ENCODE measurements around the gene SOX15.
A peak's percentile ranks its signal among the peaks of the same experiment; 100 is the strongest.

SOX15 gene

GRCh38 chr17:7586673-7587419 is 3.0 kb downstream of the SOX15 start:
- Histone ChIP-seq H3K79me2 (ENCODE audit: insufficient read depth, low read length) (peaks cover 40% of the 10 kb centered on the region), H2AFZ (ENCODE audit: low read length) (no peak overlapping the region), H3K4me2 (ENCODE audit: low read depth, low read length, poor library complexity, severe bottlenecking) (no peak overlapping the region), H3K4me3 (ENCODE audit: low read length, poor library complexity, severe bottlenecking) (no peak overlapping the region), H4K20me1 (ENCODE audit: insufficient read depth, low read length, poor library complexity, severe bottlenecking) (no peaks in the 10 kb centered on the region), H3K9me3 (ENCODE audit: insufficient read depth, low read depth, low read length) (no peaks in the 10 kb centered on the region), H3F3A (ENCODE audit: low read depth) (no peaks in the 10 kb centered on the region), H3K9ac (ENCODE audit: low read depth, low read length, poor library complexity, severe bottlenecking) (no peak overlapping the region), H3K9me2 (replicated peaks; ENCODE audit: low read depth, low read length) (no peaks in the 10 kb centered on the region), H3K36me3 (ENCODE audit: insufficient read depth, low read length) (peaks cover 13% of the 10 kb centered on the region; the same call in 1 of the 2 replicates), H3K4me1 (ENCODE audit: insufficient read depth, low read length, poor library complexity, severe bottlenecking) (peaks cover 20% of the 10 kb centered on the region), H3K27me3 (ENCODE audit: insufficient read depth, low read length, poor library complexity, severe bottlenecking) (no peaks in the 10 kb centered on the region)
- TF ChIP-seq CTCF (conservative IDR thresholded peaks at IDR 0.05; ENCODE audit: low read length) (peak; percentile 39), EZH2phosphoT487 (IDR thresholded peaks at IDR 0.05; ENCODE audit: borderline replicate concordance) (no peak)

- Histone ChIP-seq H3K9ac (ENCODE audit: low read depth, low read length, poor library complexity, severe bottlenecking) (peak within 1 kb of the TSS; percentile 95), H3K79me2 (ENCODE audit: insufficient read depth, low read length) (peaks cover 55% of the 10 kb centered on the region), H3K4me3 (ENCODE audit: low read length, poor library complexity, severe bottlenecking) (peak within 1 kb of the TSS; percentile 96), H2AFZ (ENCODE audit: low read length) (peak within 1 kb of the TSS; percentile 91), H3K4me1 (ENCODE audit: insufficient read depth, low read length, poor library complexity, severe bottlenecking) (peaks cover 29% of the 10 kb centered on the region), H3K27me3 (ENCODE audit: insufficient read depth, low read length, poor library complexity, severe bottlenecking) (no peaks in the 10 kb centered on the region), H4K20me1 (ENCODE audit: insufficient read depth, low read length, poor library complexity, severe bottlenecking) (peaks cover 10% of the 10 kb centered on the region), H3K36me3 (ENCODE audit: insufficient read depth, low read length) (peaks cover 25% of the 10 kb centered on the region), H3K9me3 (ENCODE audit: insufficient read depth, low read depth, low read length) (no peaks in the 10 kb centered on the region), H3K4me2 (ENCODE audit: low read depth, low read length, poor library complexity, severe bottlenecking) (peak within 1 kb of the TSS; percentile 94), H3F3A (ENCODE audit: low read depth) (peaks cover 13% of the 10 kb centered on the region), H3K9me2 (replicated peaks; ENCODE audit: low read depth, low read length) (no peaks in the 10 kb centered on the region)
- no peak for TF ChIP-seq EZH2phosphoT487 (IDR thresholded peaks at IDR 0.05; ENCODE audit: borderline replicate concordance)
- no peak for TF ChIP-seq CTCF (conservative IDR thresholded peaks at IDR 0.05; ENCODE audit: low read length)
Measured at GRCh38 chr17:7583253-7584109, 6.4 kb downstream of the SOX15 start, which contains the start of gene MPDU1. MPDU1 (plus strand) TSS chr17:7583852; CDS start chr17:7583863, 11 bp downstream.

- H3K4me1 ChIP-seq (ENCODE audit: insufficient read depth, low read length, poor library complexity, severe bottlenecking): peaks cover 33% of the 10 kb centered on the region
- no peaks in the 10 kb centered on the region for H3K27me3 ChIP-seq (ENCODE audit: insufficient read depth, low read length, poor library complexity, severe bottlenecking)
- H2AFZ ChIP-seq (ENCODE audit: low read length): no peak overlapping the region
- peaks cover 59% of the 10 kb centered on the region for H3K79me2 ChIP-seq (ENCODE audit: insufficient read depth, low read length)
- peak overlapping the region; percentile 96 for H3K4me3 ChIP-seq (ENCODE audit: low read length, poor library complexity, severe bottlenecking)
- peak overlapping the region; percentile 95 for H3K9ac ChIP-seq (ENCODE audit: low read depth, low read length, poor library complexity, severe bottlenecking)
- H3K9me3 ChIP-seq (ENCODE audit: insufficient read depth, low read depth, low read length): no peaks in the 10 kb centered on the region
- H3K36me3 ChIP-seq (ENCODE audit: insufficient read depth, low read length): peaks cover 34% of the 10 kb centered on the region
- no peaks in the 10 kb centered on the region for H3K9me2 ChIP-seq (replicated peaks; ENCODE audit: low read depth, low read length)
- H4K20me1 ChIP-seq (ENCODE audit: insufficient read depth, low read length, poor library complexity, severe bottlenecking): peaks cover 19% of the 10 kb centered on the region
- H3F3A ChIP-seq (ENCODE audit: low read depth): peaks cover 18% of the 10 kb centered on the region
- no peak for TF ChIP-seq EZH2phosphoT487 (IDR thresholded peaks at IDR 0.05; ENCODE audit: borderline replicate concordance)
- TF ChIP-seq CTCF (conservative IDR thresholded peaks at IDR 0.05; ENCODE audit: low read length): no peak
- H3K4me2 ChIP-seq (ENCODE audit: low read depth, low read length, poor library complexity, severe bottlenecking): peak overlapping the region; percentile 81
Measured at GRCh38 chr17:7582396-7583252, 7.3 kb downstream of the SOX15 start.
